ENCODE results near the gene SGPP1.

Gene SGPP1

DNA sequence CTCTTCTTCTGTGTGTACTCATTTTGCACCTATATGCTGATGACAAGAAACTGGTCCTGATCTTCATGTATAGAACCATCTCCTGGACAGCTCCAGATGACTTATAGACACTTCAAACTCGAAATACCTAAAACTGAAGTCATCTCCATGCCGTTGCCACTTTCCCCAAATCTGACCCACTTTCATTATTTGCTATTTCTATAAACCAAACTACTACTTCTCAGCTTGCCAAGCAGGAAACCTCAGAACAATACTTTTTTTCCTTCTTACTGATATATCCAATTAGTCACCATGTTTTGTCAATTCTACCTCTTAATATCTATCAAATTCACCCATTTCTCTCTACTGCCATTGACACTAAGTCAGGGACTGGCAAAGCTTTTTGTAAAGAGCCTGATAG lies 14.8 kb downstream of the SGPP1 start:
- H3K36me3 ChIP-seq (ENCODE audit: control insufficient read depth in 2 of 2, insufficient read depth in 1 of 2, low read length in 2 of 2), result no peaks in the 10 kb centered on the region
- H3K9me3 ChIP-seq (ENCODE audit: control insufficient read depth, insufficient read depth, low read depth, low read length), result no peaks in the 10 kb centered on the region
- no peaks in the 10 kb centered on the region for H3K4me1 ChIP-seq (ENCODE audit: control insufficient read depth, insufficient read depth, low read length)
- ChIA-PET CTCF (no interaction called here), POLR2A (no interaction called here)
- H3K27ac ChIP-seq (ENCODE audit: extremely low read depth, low read depth, low read length), result no peak overlapping the region
- H3K4me3 ChIP-seq (ENCODE audit: low read depth, low read length), result no peak overlapping the region
- TF ChIP-seq FEZF1 (tag by site-specific recombination; IDR thresholded peaks at IDR 0.05) (no peak), ZNF48 (tag by site-specific recombination; IDR thresholded peaks at IDR 0.05) (no peak), ZNF391 (tag by site-specific recombination; IDR thresholded peaks at IDR 0.05; ENCODE audit: borderline replicate concordance, low read depth) (no peak), EGR2 (tag by site-specific recombination; IDR thresholded peaks at IDR 0.05; ENCODE audit: low read depth) (no peak), GLIS2 (tag by site-specific recombination; IDR thresholded peaks at IDR 0.05) (no peak), YY1 (tag by site-specific recombination; IDR thresholded peaks at IDR 0.05) (no peak), ZNF146 (tag by site-specific recombination; IDR thresholded peaks at IDR 0.05) (no peak), ZNF664 (tag by site-specific recombination; IDR thresholded peaks at IDR 0.05) (no peak), ZNF843 (tag by site-specific recombination; IDR thresholded peaks at IDR 0.05) (no peak)
- TF ChIP-seq, protein P1, sequence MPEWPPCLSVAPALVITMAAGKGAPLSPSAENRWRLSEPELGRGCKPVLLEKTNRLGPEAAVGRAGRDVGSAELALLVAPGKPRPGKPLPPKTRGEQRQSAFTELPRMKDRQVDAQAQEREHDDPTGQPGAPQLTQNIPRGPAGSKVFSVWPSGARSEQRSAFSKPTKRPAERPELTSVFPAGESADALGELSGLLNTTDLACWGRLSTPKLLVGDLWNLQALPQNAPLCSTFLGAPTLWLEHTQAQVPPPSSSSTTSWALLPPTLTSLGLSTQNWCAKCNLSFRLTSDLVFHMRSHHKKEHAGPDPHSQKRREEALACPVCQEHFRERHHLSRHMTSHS (tag by site-specific recombination; IDR thresholded peaks at IDR 0.05), result no peak
- TF ChIP-seq, protein P2, sequence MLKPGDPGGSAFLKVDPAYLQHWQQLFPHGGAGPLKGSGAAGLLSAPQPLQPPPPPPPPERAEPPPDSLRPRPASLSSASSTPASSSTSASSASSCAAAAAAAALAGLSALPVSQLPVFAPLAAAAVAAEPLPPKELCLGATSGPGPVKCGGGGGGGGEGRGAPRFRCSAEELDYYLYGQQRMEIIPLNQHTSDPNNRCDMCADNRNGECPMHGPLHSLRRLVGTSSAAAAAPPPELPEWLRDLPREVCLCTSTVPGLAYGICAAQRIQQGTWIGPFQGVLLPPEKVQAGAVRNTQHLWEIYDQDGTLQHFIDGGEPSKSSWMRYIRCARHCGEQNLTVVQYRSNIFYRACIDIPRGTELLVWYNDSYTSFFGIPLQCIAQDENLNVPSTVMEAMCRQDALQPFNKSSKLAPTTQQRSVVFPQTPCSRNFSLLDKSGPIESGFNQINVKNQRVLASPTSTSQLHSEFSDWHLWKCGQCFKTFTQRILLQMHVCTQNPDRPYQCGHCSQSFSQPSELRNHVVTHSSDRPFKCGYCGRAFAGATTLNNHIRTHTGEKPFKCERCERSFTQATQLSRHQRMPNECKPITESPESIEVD (tag by site-specific recombination; IDR thresholded peaks at IDR 0.05), result no peak
- TF ChIP-seq, protein P3, sequence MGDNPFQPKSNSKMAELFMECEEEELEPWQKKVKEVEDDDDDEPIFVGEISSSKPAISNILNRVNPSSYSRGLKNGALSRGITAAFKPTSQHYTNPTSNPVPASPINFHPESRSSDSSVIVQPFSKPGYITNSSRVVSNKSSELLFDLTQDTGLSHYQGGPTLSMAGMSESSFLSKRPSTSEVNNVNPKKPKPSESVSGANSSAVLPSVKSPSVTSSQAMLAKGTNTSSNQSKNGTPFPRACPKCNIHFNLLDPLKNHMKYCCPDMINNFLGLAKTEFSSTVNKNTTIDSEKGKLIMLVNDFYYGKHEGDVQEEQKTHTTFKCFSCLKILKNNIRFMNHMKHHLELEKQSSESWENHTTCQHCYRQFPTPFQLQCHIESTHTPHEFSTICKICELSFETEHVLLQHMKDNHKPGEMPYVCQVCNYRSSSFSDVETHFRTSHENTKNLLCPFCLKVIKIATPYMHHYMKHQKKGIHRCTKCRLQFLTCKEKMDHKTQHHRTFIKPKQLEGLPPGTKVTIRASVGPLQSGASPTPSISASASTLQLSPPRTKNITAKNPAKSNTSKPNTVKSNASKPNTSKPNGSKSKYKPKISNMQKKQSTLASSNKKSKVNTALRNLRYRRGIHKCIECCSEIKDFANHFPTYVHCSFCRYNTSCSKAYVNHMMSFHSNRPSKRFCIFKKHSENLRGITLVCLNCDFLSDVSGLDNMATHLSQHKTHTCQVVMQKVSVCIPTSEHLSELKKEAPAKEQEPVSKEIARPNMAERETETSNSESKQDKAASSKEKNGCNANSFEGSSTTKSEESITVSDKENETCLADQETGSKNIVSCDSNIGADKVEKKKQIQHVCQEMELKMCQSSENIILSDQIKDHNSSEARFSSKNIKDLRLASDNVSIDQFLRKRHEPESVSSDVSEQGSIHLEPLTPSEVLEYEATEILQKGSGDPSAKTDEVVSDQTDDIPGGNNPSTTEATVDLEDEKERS (tag by site-specific recombination; IDR thresholded peaks at IDR 0.05), result no peak

DNA sequence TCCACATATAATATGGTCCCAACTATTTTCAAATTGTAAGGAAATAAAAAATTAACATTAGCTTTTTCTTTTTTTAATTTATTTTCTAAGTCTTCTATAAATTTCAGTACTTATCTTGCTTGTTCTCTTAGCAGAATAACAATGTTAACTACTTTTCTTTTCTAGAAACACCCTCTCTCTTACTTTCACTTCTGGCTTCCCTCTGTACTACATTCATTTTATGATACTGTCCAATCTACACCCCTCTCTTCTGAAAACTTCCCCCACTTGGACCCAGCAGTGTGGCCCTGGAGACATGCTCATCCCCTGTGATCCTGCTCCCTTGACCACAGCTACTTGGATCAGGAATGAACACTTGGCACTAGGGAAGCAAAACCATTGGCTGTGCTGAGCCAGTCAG lies 15.7 kb downstream of the SGPP1 start:
- TF ChIP-seq, protein P3 (tag by site-specific recombination; IDR thresholded peaks at IDR 0.05), result no peak
- TF ChIP-seq, protein P4, sequence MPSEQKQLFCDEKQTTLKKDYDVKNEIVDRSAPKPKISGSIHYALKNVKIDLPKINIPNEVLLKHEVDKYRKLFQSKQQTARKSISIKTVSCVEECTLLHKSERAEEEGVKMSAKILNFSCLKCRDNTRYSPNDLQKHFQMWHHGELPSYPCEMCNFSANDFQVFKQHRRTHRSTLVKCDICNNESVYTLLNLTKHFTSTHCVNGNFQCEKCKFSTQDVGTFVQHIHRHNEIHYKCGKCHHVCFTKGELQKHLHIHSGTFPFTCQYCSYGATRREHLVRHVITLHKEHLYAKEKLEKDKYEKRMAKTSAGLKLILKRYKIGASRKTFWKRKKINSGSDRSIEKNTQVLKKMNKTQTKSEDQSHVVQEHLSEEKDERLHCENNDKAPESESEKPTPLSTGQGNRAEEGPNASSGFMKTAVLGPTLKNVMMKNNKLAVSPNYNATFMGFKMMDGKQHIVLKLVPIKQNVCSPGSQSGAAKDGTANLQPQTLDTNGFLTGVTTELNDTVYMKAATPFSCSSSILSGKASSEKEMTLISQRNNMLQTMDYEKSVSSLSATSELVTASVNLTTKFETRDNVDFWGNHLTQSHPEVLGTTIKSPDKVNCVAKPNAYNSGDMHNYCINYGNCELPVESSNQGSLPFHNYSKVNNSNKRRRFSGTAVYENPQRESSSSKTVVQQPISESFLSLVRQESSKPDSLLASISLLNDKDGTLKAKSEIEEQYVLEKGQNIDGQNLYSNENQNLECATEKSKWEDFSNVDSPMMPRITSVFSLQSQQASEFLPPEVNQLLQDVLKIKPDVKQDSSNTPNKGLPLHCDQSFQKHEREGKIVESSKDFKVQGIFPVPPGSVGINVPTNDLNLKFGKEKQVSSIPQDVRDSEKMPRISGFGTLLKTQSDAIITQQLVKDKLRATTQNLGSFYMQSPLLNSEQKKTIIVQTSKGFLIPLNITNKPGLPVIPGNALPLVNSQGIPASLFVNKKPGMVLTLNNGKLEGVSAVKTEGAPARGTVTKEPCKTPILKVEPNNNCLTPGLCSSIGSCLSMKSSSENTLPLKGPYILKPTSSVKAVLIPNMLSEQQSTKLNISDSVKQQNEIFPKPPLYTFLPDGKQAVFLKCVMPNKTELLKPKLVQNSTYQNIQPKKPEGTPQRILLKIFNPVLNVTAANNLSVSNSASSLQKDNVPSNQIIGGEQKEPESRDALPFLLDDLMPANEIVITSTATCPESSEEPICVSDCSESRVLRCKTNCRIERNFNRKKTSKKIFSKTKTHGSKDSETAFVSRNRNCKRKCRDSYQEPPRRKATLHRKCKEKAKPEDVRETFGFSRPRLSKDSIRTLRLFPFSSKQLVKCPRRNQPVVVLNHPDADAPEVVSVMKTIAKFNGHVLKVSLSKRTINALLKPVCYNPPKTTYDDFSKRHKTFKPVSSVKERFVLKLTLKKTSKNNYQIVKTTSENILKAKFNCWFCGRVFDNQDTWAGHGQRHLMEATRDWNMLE (tag by site-specific recombination; conservative IDR thresholded peaks at IDR 0.05; ENCODE audit: low read depth), result no peak
- TF ChIP-seq, protein P1 (tag by site-specific recombination; IDR thresholded peaks at IDR 0.05), result no peak
- TF ChIP-seq, protein P5, sequence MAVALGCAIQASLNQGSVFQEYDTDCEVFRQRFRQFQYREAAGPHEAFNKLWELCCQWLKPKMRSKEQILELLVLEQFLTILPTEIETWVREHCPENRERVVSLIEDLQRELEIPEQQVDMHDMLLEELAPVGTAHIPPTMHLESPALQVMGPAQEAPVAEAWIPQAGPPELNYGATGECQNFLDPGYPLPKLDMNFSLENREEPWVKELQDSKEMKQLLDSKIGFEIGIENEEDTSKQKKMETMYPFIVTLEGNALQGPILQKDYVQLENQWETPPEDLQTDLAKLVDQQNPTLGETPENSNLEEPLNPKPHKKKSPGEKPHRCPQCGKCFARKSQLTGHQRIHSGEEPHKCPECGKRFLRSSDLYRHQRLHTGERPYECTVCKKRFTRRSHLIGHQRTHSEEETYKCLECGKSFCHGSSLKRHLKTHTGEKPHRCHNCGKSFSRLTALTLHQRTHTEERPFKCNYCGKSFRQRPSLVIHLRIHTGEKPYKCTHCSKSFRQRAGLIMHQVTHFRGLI (tag by site-specific recombination; IDR thresholded peaks at IDR 0.05), result no peak
- Histone ChIP-seq H3K36me3 (ENCODE audit: control insufficient read depth in 2 of 2, insufficient read depth in 1 of 2, low read length in 2 of 2) (no peaks in the 10 kb centered on the region), H3K4me1 (ENCODE audit: control insufficient read depth, insufficient read depth, low read length) (no peaks in the 10 kb centered on the region), H3K27ac (ENCODE audit: extremely low read depth, low read depth, low read length) (no peak overlapping the region), H3K9me3 (ENCODE audit: control insufficient read depth, insufficient read depth, low read depth, low read length) (no peaks in the 10 kb centered on the region), H3K4me3 (ENCODE audit: low read depth, low read length) (no peak overlapping the region)
- ChIA-PET CTCF (interaction anchor here (0.7 to 1.1 kb wide), 3 partner anchors 14 to 317 kb away, joined by 3 read pairs; partner anchors contain the start of gene WDR89), POLR2A (no interaction called here)

All from HEK293 (cell line).